SK-N-SH treated with all-trans-retinoic acid at 6 μM for 48 hours (cell line): Measurements from ENCODE around the gene SMYD3.

Experiments used
- ATAC-seq: fragments of 200-7000 bp; cut with Tn5 transposase; 3 replicates; pipeline ENCODE4 v1.9.1; 2020; ENCODE audit warnings: mild to moderate bottlenecking, moderate library complexity
- ARNTL ChIP-seq: fragments of 450-650 bp; formaldehyde crosslinking; IDR thresholded peaks from 2 replicates; pipeline ENCODE4 v1.5.0; 2020; ENCODE audit warnings: low read depth, mild to moderate bottlenecking, moderate library complexity, borderline replicate concordance
- BACH2 ChIP-seq: fragments of 250-450 bp; sonication (Bioruptor Pico); IDR thresholded peaks from 2 replicates; pipeline ENCODE4 v1.9.0; 2021; ENCODE audit warnings: mild to moderate bottlenecking, borderline replicate concordance
- CREB5 ChIP-seq: fragments of 250-450 bp; sonication (Bioruptor Pico); IDR thresholded peaks from 2 replicates; pipeline ENCODE4 v1.5.1; 2020; ENCODE audit warnings: low read depth, mild to moderate bottlenecking, moderate library complexity
- CSDC2 ChIP-seq: fragments of 250-450 bp; sonication (Bioruptor Pico); IDR thresholded peaks from 2 replicates; pipeline ENCODE4 v1.5.0; 2020; ENCODE audit warnings: mild to moderate bottlenecking, moderate library complexity
- CSRNP3 ChIP-seq: fragments of 250-450 bp; sonication (Bioruptor Pico); IDR thresholded peaks from 2 replicates; pipeline ENCODE4 v1.5.1; 2021; ENCODE audit warnings: mild to moderate bottlenecking, moderate library complexity
- ESRRG ChIP-seq: fragments of 250-450 bp; sonication (Bioruptor Pico); IDR thresholded peaks from 2 replicates; pipeline ENCODE4 v1.6.1; 2021; ENCODE audit warnings: mild to moderate bottlenecking
- GLIS3 ChIP-seq: fragments of 250-450 bp; sonication (Bioruptor Pico); IDR thresholded peaks from 2 replicates; pipeline ENCODE4 v1.5.0; 2020; ENCODE audit warnings: mild to moderate bottlenecking, moderate library complexity
- ISL1 ChIP-seq: fragments of 250-450 bp; sonication (Bioruptor Pico); IDR thresholded peaks from 2 replicates; pipeline ENCODE4 v2.1.2; 2022; ENCODE audit warnings: mild to moderate bottlenecking, moderate library complexity
- OSR1 ChIP-seq: fragments of 250-450 bp; sonication (Bioruptor Pico); IDR thresholded peaks from 2 replicates; pipeline ENCODE4 v1.8.0; 2022; ENCODE audit warnings: moderate library complexity, mild to moderate bottlenecking, inconsistent platforms
- PATZ1 ChIP-seq: fragments of 250-450 bp; sonication (Bioruptor Pico); IDR thresholded peaks from 2 replicates; pipeline ENCODE4 v1.8.0; 2020; ENCODE audit warnings: mild to moderate bottlenecking, moderate library complexity, borderline replicate concordance
- POU6F1 ChIP-seq: fragments of 250-450 bp; sonication (Bioruptor Pico); IDR thresholded peaks from 2 replicates; pipeline ENCODE4 v1.8.0; 2021; ENCODE audit warnings: low read depth, mild to moderate bottlenecking, moderate library complexity, borderline replicate concordance
- PPARA ChIP-seq: fragments of 250-450 bp; sonication (Bioruptor Pico); IDR thresholded peaks from 2 replicates; pipeline ENCODE4 v1.5.0; 2020; ENCODE audit warnings: mild to moderate bottlenecking, borderline replicate concordance
- RARB ChIP-seq: fragments of 250-450 bp; sonication (Bioruptor Pico); IDR thresholded peaks from 2 replicates; pipeline ENCODE4 v1.8.0; 2021; ENCODE audit warnings: mild to moderate bottlenecking, moderate library complexity
- TCF4 ChIP-seq: fragments of 250-450 bp; sonication (Bioruptor Pico); IDR thresholded peaks from 2 replicates; pipeline ENCODE4 v1.8.0; 2021; ENCODE audit warnings: mild to moderate bottlenecking, moderate library complexity, borderline replicate concordance
- TOX ChIP-seq: fragments of 250-450 bp; sonication (Bioruptor Pico); IDR thresholded peaks from 2 replicates; pipeline ENCODE4 v1.8.0; 2021; ENCODE audit warnings: mild to moderate bottlenecking, moderate library complexity, borderline replicate concordance
- TSHZ2 ChIP-seq: fragments of 250-450 bp; sonication (Bioruptor Pico); IDR thresholded peaks from 2 replicates; pipeline ENCODE4 v1.5.0; 2020; ENCODE audit warnings: mild to moderate bottlenecking, moderate library complexity
- ZC3H10 ChIP-seq: fragments of 250-450 bp; sonication (Bioruptor Pico); IDR thresholded peaks from 2 replicates; pipeline ENCODE4 v1.5.1; 2021; ENCODE audit warnings: mild to moderate bottlenecking, moderate library complexity
- ZFP3 ChIP-seq: fragments of 250-450 bp; sonication (Bioruptor Pico); IDR thresholded peaks from 2 replicates; pipeline ENCODE4 v1.5.0; 2020; ENCODE audit warnings: mild to moderate bottlenecking, moderate library complexity
- ZNF70 ChIP-seq: fragments of 450-650 bp; formaldehyde crosslinking; IDR thresholded peaks from 2 replicates; pipeline ENCODE4 v1.5.0; 2020; ENCODE audit warnings: mild to moderate bottlenecking, moderate library complexity
- ZNF8 ChIP-seq: fragments of 450-650 bp; formaldehyde crosslinking; IDR thresholded peaks from 2 replicates; pipeline ENCODE4 v1.5.0; 2020; ENCODE audit warnings: mild to moderate bottlenecking, moderate library complexity

The SMYD3 gene

GRCh38 chr1:246511203-246511602 is 4.1 kb upstream of the SMYD3 start (continued):
- no peak for TF ChIP-seq PATZ1
- no peak for TF ChIP-seq ZFP3 (CRISPR knock-in tag)
- no peak for TF ChIP-seq ZC3H10

- ATAC-seq, result no peak
- TF ChIP-seq ZNF70 (CRISPR knock-in tag), result no peak
- TF ChIP-seq PATZ1, result no peak
- no peak for TF ChIP-seq TOX (CRISPR knock-in tag)
- TF ChIP-seq TSHZ2 (CRISPR knock-in tag), result no peak
- no peak for TF ChIP-seq CSRNP3 (CRISPR knock-in tag)
- TF ChIP-seq ISL1 (CRISPR knock-in tag), result no peak
- no peak for TF ChIP-seq BACH2 (CRISPR knock-in tag)
- TF ChIP-seq TCF4 (CRISPR knock-in tag), result no peak
- no peak for TF ChIP-seq ZFP3 (CRISPR knock-in tag)
- TF ChIP-seq ARNTL (CRISPR knock-in tag), result no peak
- no peak for TF ChIP-seq CSDC2
- TF ChIP-seq ESRRG, result no peak
- TF ChIP-seq POU6F1, result no peak
- no peak for TF ChIP-seq ZC3H10
- no peak for TF ChIP-seq RARB (CRISPR knock-in tag)
- no peak for TF ChIP-seq OSR1
- TF ChIP-seq PPARA, result no peak
- no peak for TF ChIP-seq GLIS3
- TF ChIP-seq CREB5 (CRISPR knock-in tag), result no peak
- no peak for TF ChIP-seq ZNF8 (CRISPR knock-in tag)
These were observed 3.3 kb upstream of the SMYD3 start for GRCh38 chr1:246510147-246511030.
